DND-41 (cell line): ENCODE results near the gene TMEM163.

Experiments
- ATAC-seq: fragments of 200-7000 bp; cut with Tn5 transposase; 3 replicates; pipeline ENCODE4 v1.9.1; 2021; ENCODE audit warnings: low read depth; ENCODE audit not compliant: insufficient read depth
- DNase-seq: peaks from one replicate; pipeline ENCODE4 v3.0.0-alpha.2; 2020
- H2AFZ ChIP-seq: 2 replicates; pipeline ENCODE4 v1.6.0; 2012; ENCODE audit warnings: low read depth, low read length
- H3K27ac ChIP-seq: 2 replicates; pipeline ENCODE4 v1.5.1; 2012; ENCODE audit warnings: low read length, inconsistent platforms
- H3K27me3 ChIP-seq: fragments of 200-600 bp; sonication (generic); 2 replicates; pipeline ENCODE4 v1.6.0; 2012; ENCODE audit warnings: low read length, mild to moderate bottlenecking, inconsistent platforms; ENCODE audit not compliant: insufficient read depth, poor library complexity
- H3K36me3 ChIP-seq: 2 replicates; pipeline ENCODE4 v1.5.1; 2012; ENCODE audit warnings: low read length, inconsistent platforms; ENCODE audit not compliant: insufficient read depth
- H3K4me1 ChIP-seq: 2 replicates; pipeline ENCODE4 v1.5.1; 2012; ENCODE audit warnings: mild to moderate bottlenecking, low read length; ENCODE audit not compliant: insufficient read depth
- H3K4me2 ChIP-seq: 2 replicates; pipeline ENCODE4 v1.6.0; 2012; ENCODE audit warnings: mild to moderate bottlenecking, moderate library complexity, low read length, inconsistent platforms; ENCODE audit not compliant: insufficient read depth
- H3K4me3 ChIP-seq, 2 experiments: fragments of 200-600 bp in 1 of 2; shearing (Covaris generic) in 1 of 2; 2 replicates each; pipeline ENCODE4 v1.5.1; 2012 to 2016; ENCODE audit warnings: inconsistent platforms in 2 of 2, low read length in 2 of 2, mild to moderate bottlenecking in 2 of 2, low read depth in 1 of 2, moderate library complexity in 1 of 2
- H3K79me2 ChIP-seq: 2 replicates; pipeline ENCODE4 v1.6.0; 2012; ENCODE audit warnings: low read length, inconsistent platforms; ENCODE audit not compliant: insufficient read depth
- H3K9ac ChIP-seq: 2 replicates; pipeline ENCODE4 v1.6.0; 2012; ENCODE audit warnings: low read depth, mild to moderate bottlenecking, inconsistent platforms, low read length, moderate library complexity
- H3K9me3 ChIP-seq: 2 replicates; pipeline ENCODE4 v1.5.1; 2012; ENCODE audit warnings: low read length, moderate library complexity, mild to moderate bottlenecking, inconsistent platforms; ENCODE audit not compliant: insufficient read depth, severe bottlenecking
- H4K20me1 ChIP-seq: 2 replicates; pipeline ENCODE4 v1.6.0; 2012; ENCODE audit warnings: low read length; ENCODE audit not compliant: insufficient read depth
- EZH2 ChIP-seq: IDR thresholded peaks from 3 replicates; pipeline ENCODE4 v1.6.1; 2012; ENCODE audit warnings: borderline replicate concordance, low read depth, mild to moderate bottlenecking, moderate library complexity, low read length, inconsistent platforms; ENCODE audit not compliant: severe bottlenecking
- TF ChIP-seq, protein P1 (sequence below): IDR thresholded peaks from 2 replicates; pipeline ENCODE4 v1.5.1; 2012; ENCODE audit warnings: borderline replicate concordance, low read length, moderate library complexity, mild to moderate bottlenecking; ENCODE audit not compliant: poor library complexity, severe bottlenecking; ENCODE audit errors: extremely low read depth

Gene TMEM163

DNA sequence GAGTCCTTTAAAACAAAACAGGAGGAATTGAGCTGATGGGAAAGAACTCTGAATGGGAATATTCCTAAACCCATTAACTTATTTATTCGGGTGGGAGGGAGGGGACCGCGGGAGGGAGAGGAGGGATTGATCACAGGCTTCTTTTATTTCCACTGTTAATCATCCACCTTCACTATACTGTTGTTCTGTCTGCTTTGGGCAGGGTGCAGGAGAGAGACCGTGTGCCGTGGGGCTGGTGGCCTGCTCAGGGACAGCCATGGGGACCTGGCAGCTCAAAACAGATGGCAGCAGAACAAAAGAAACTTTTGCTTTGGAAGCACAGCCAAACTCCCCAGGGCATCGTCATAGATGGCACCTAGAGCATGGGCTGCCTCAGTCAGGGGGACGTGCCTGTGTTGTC is 269.6 kb downstream of the TMEM163 start:
- no peak overlapping the region for H3K4me3 ChIP-seq
- ATAC-seq (no peak), DNase-seq (no peak)
- no peak overlapping the region for H3K4me2 ChIP-seq
- no peak overlapping the region for H2AFZ ChIP-seq
- TF ChIP-seq, protein P1, sequence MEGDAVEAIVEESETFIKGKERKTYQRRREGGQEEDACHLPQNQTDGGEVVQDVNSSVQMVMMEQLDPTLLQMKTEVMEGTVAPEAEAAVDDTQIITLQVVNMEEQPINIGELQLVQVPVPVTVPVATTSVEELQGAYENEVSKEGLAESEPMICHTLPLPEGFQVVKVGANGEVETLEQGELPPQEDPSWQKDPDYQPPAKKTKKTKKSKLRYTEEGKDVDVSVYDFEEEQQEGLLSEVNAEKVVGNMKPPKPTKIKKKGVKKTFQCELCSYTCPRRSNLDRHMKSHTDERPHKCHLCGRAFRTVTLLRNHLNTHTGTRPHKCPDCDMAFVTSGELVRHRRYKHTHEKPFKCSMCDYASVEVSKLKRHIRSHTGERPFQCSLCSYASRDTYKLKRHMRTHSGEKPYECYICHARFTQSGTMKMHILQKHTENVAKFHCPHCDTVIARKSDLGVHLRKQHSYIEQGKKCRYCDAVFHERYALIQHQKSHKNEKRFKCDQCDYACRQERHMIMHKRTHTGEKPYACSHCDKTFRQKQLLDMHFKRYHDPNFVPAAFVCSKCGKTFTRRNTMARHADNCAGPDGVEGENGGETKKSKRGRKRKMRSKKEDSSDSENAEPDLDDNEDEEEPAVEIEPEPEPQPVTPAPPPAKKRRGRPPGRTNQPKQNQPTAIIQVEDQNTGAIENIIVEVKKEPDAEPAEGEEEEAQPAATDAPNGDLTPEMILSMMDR: no peak
- TF ChIP-seq EZH2: no peak
- H3K79me2 ChIP-seq: no peaks in the 10 kb centered on the region
- peaks cover 63% of the 10 kb centered on the region for H3K36me3 ChIP-seq
- H3K9me3 ChIP-seq: no peaks in the 10 kb centered on the region
- H3K9ac ChIP-seq: no peak overlapping the region
- peaks cover 5% of the 10 kb centered on the region; the same call in 1 of the 2 replicates for H4K20me1 ChIP-seq
- no peaks in the 10 kb centered on the region for H3K4me1 ChIP-seq
- H3K27me3 ChIP-seq: no peaks in the 10 kb centered on the region
- H3K27ac ChIP-seq: no peak overlapping the region

DNA sequence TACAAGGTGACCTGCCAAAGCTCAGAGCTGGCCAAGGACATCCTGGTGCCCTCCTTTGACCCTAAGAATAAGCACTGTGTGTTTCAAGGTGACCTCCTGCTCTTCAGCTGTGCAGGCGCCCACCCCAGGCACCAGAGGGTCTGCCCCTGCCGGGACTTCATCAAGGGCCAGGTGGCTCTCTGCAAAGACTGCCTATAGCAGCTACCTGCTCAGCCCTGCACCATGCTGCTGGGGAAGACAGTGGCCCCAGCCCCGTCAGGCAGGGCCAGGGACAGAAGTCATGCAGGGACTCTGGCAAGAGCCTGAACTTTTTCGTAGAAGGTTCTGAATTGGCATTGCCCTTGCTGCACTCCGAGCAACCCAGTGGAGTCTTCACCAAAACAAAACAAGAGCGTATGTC is 270.1 kb downstream of the TMEM163 start:
- no peaks in the 10 kb centered on the region for H3K79me2 ChIP-seq
- no peak overlapping the region for H3K27ac ChIP-seq
- H3K36me3 ChIP-seq: peaks cover 63% of the 10 kb centered on the region
- ATAC-seq (no peak), DNase-seq (no peak)
- H3K4me3 ChIP-seq: no peak overlapping the region
- H4K20me1 ChIP-seq: peaks cover 5% of the 10 kb centered on the region; the same call in 1 of the 2 replicates
- TF ChIP-seq EZH2: no peak
- TF ChIP-seq, protein P1: no peak
- no peaks in the 10 kb centered on the region for H3K9me3 ChIP-seq
- no peak overlapping the region for H3K4me2 ChIP-seq
- H2AFZ ChIP-seq: no peak overlapping the region
- no peaks in the 10 kb centered on the region for H3K27me3 ChIP-seq
- no peak overlapping the region for H3K9ac ChIP-seq
- H3K4me1 ChIP-seq: no peaks in the 10 kb centered on the region

DNA sequence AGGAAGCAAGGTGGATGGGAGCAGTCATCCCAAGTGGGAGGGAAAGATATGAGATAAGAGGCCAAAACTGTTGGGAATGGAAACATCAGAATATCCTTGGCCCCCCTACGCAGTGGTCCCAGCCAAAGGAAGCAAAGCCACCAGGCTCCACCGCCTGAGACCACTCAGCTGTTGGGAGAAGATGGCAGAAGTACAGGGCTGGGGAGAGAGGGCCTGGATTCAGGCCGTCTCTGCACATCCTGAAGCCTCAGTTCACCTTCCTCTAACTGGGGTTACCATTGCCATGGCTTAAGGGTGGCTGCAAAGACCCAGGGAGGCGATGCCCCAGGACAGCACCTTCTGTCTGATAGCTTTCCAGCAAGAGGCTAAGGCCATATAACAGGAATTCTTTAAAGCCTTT is 271.1 kb downstream of the TMEM163 start:
- TF ChIP-seq EZH2: no peak
- TF ChIP-seq, protein P1: no peak
- H3K36me3 ChIP-seq: peaks cover 66% of the 10 kb centered on the region
- peaks cover 5% of the 10 kb centered on the region; the same call in 1 of the 2 replicates for H4K20me1 ChIP-seq
- no peak for DNase-seq
- H3K4me1 ChIP-seq: no peaks in the 10 kb centered on the region
- H3K9me3 ChIP-seq: no peaks in the 10 kb centered on the region
- H3K4me2 ChIP-seq: no peak overlapping the region
- no peaks in the 10 kb centered on the region for H3K27me3 ChIP-seq
- no peak for ATAC-seq
- no peak overlapping the region for H3K4me3 ChIP-seq
- no peaks in the 10 kb centered on the region for H3K79me2 ChIP-seq
- H2AFZ ChIP-seq: no peak overlapping the region
- H3K27ac ChIP-seq: no peak overlapping the region
- H3K9ac ChIP-seq: no peak overlapping the region
